Measurements from ENCODE around the gene HSPA1A.

HSPA1A gene

DNA sequence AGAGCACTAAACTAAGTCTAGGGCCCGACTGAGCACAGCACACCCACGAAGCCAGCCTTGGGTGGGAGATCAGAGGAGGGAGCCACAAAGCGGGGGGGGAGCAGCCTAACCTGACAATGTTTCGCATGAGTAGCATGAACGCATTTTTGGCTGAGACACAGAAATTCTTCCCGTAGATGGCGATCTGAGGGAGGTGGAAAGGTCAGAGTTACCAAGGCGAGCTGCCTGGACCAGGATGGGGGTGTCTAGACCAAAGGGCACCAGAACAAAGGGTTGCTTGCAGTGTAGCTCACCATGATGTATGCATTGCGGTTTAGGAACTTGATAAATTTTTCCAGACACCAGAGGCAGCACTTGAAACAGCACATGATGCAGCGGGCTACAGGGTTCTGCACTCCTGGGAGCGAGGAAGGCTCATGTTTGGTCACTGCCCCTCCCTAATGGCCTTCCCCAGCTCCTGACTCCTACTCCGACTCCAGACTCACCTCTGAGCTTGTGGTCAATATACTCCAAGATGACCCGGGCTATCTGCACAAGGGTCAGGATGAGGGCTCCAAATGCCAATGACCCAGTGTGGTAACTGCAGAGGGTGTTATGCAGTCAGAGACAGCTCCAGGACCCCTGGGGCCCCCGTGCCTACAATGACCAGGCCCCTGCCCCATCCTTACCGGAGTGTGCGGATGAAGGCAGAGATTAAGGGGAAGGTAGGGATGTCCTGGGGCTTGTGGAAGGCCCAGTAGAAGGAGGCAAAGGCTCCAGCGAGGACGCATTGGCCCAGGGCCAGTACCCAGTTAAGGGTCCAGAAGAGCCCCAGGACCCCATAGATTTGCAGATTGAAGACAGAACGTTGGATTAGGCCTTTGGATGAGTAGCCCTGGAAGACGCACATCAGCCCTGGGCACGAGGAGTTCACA is 50.1 kb downstream of the HSPA1A start:
- no peak for DNase-seq

All from CD4-positive, alpha-beta T cell treated with Interleukin-15 for 1 hour (primary cell).